Measurements from ENCODE around the gene SLC24A5. TPM values are rescaled to one million over a fixed set of nuclear protein-coding genes. Genes with fewer than 3 reads are reported as not detected.

The SLC24A5 gene
- total RNA-seq, 1 experiment from 2014 or later = not detected

- Histone ChIP-seq H2AFZ (ENCODE audit: low read length) (no peak overlapping the region), H2BK120ac (ENCODE audit: low read depth, low read length, poor library complexity, severe bottlenecking) (no peak overlapping the region), H4K20me1 (ENCODE audit: control insufficient read depth, insufficient read depth, insufficient read length) (no peaks in the 10 kb centered on the region), H3K27ac (ENCODE audit: insufficient read length, low read depth, low read length) (no peak overlapping the region), H3T11ph (ENCODE audit: low read length) (no peak overlapping the region), H3K9ac (ENCODE audit: extremely low read depth, insufficient read length, low read length) (no peak overlapping the region), H4K5ac (ENCODE audit: insufficient read length, low read depth, low read length) (no peak overlapping the region), H3K79me1 (ENCODE audit: insufficient read depth, low read depth, low read length, poor library complexity, severe bottlenecking) (no peaks in the 10 kb centered on the region), H3K23ac (ENCODE audit: insufficient read length, low read depth, low read length) (no peak overlapping the region), H3K56ac (ENCODE audit: insufficient read length, low read depth, low read length) (no peak overlapping the region), H2BK12ac (ENCODE audit: insufficient read length, low read depth, low read length) (no peak overlapping the region), H3K14ac (ENCODE audit: insufficient read depth, low read length) (no peak overlapping the region), H3K23me2 (ENCODE audit: insufficient read length, low read depth, low read length, poor library complexity, severe bottlenecking) (no peaks in the 10 kb centered on the region), H3K9me3 (ENCODE audit: control insufficient read depth, low read depth, low read length) (peaks cover 21% of the 10 kb centered on the region), H2BK5ac (ENCODE audit: insufficient read length, low read length) (no peak overlapping the region), H3K4ac (ENCODE audit: low read depth, low read length) (no peak overlapping the region), H3K18ac (ENCODE audit: insufficient read length, low read depth, low read length) (no peak overlapping the region), H4K91ac (ENCODE audit: insufficient read length, low read depth, low read length) (no peak overlapping the region), H4K8ac (replicated peaks; ENCODE audit: insufficient read length, low read depth, low read length) (no peak overlapping the region), H3K79me2 (ENCODE audit: insufficient read depth, low read length) (no peaks in the 10 kb centered on the region), H2BK15ac (ENCODE audit: low read depth, low read length) (no peak overlapping the region), H3K4me2 (ENCODE audit: insufficient read depth, insufficient read length, low read length) (no peak overlapping the region), H2AK5ac (ENCODE audit: insufficient read length, low read length) (no peak overlapping the region), H3K27me3 (ENCODE audit: insufficient read depth, low read length) (no peaks in the 10 kb centered on the region), H3K4me1 (ENCODE audit: insufficient read depth, low read length) (no peaks in the 10 kb centered on the region), H2BK20ac (ENCODE audit: low read depth, low read length, poor library complexity, severe bottlenecking) (no peak overlapping the region)
- Mint-ChIP-seq H3K4me3 (no peak overlapping the region), H3K27me3 (ENCODE audit: low read depth) (no peaks in the 10 kb centered on the region), H3K9me3 (peaks cover 15 to 25% of the 10 kb centered on the region in 2 experiments), H3K4me1 (peaks cover 4 to 6% of the 10 kb centered on the region in 2 experiments; a peak in 1 of 4 replicates), H3K27ac (no peak overlapping the region; a peak in 1 of 7 replicates), H3K36me3 (ENCODE audit: insufficient read depth in 1 of 3, low read depth in 3 of 3) (peaks cover 12 to 16% (median 15%) of the 10 kb centered on the region in 3 experiments)
- no peak for DNase-seq
- TF ChIP-seq CTCF (conservative IDR thresholded peaks at IDR 0.05) = no peak
- WGBS (ENCODE audit: extremely low coverage, insufficient read length, low lambda C conversion rate) = no CpG with 5 or more reads among the region's 6 CpGs
Observed at GRCh38 chr15:48089702-48090101, 31.1 kb upstream of the SLC24A5 start.
